ENCODE measurements around the gene IQGAP2.

The IQGAP2 gene

GRCh38 chr5:76695346-76695745 is 292.3 kb downstream of the IQGAP2 start:
- DNase-seq = no peak

GRCh38 chr5:76696251-76696650 is 293.2 kb downstream of the IQGAP2 start:
- no peak for DNase-seq

GRCh38 chr5:76697670-76698069 is 294.6 kb downstream of the IQGAP2 start:
- DNase-seq = no peak

- no peak for DNase-seq
Measured at GRCh38 chr5:76700571-76700970, 297.5 kb downstream of the IQGAP2 start.

GRCh38 chr5:76701298-76701697 is 298.2 kb downstream of the IQGAP2 start:
- no peak for DNase-seq

- DNase-seq = peak in 1 of 2 experiments; percentile 21
Measured at GRCh38 chr5:76703707-76704106, 300.6 kb downstream of the IQGAP2 start.

GRCh38 chr5:76704131-76704663 is 301.1 kb downstream of the IQGAP2 start:
- no peak for DNase-seq

- DNase-seq = no peak
Measured at GRCh38 chr5:76705574-76705973, 302.5 kb downstream of the IQGAP2 start.

- DNase-seq = no peak
Measured at GRCh38 chr5:76709762-76710161, 306.7 kb downstream of the IQGAP2 start.

- DNase-seq = no peak
Measured at GRCh38 chr5:76710991-76711390, 307.9 kb downstream of the IQGAP2 start.

GRCh38 chr5:76714751-76715485 is 311.8 kb downstream of the IQGAP2 start:
- DNase-seq = peak in 1 of 2 experiments; percentile 29

GRCh38 chr5:76715486-76715735 is 312.3 kb downstream of the IQGAP2 start:
- no peak for DNase-seq

GRCh38 chr5:76715736-76716455 is 312.8 kb downstream of the IQGAP2 start, which contains the start of gene F2R:
F2R (plus strand) TSS chr5:76716126; CDS start chr5:76716308, 182 bp downstream.
- peak in 1 of 2 experiments; percentile 66 for DNase-seq

GRCh38 chr5:76716456-76717157 is 313.5 kb downstream of the IQGAP2 start:
- peak in 1 of 2 experiments; percentile 20 for DNase-seq

- DNase-seq = no peak
Measured at GRCh38 chr5:76717222-76718083, 314.4 kb downstream of the IQGAP2 start.

GRCh38 chr5:76718381-76718832 is 315.3 kb downstream of the IQGAP2 start:
- no peak for DNase-seq

- no peak for DNase-seq
Measured at GRCh38 chr5:76718880-76719279, 315.8 kb downstream of the IQGAP2 start.

GRCh38 chr5:76720988-76721569 is 318.0 kb downstream of the IQGAP2 start:
- DNase-seq = no peak

GRCh38 chr5:76723266-76723665 is 320.2 kb downstream of the IQGAP2 start:
- no peak for DNase-seq

GRCh38 chr5:76723906-76724305 is 320.8 kb downstream of the IQGAP2 start:
- no peak for DNase-seq

- no peak for DNase-seq
Measured at GRCh38 chr5:76724871-76725270, 321.8 kb downstream of the IQGAP2 start.

GRCh38 chr5:76728965-76729364 is 325.9 kb downstream of the IQGAP2 start:
- no peak for DNase-seq

All from NCI-H526 (cell line).